GM21717 (cell line): ENCODE data around the gene CNOT2.
A peak's percentile ranks its signal among the peaks of the same experiment; 100 is the strongest.

Experiments used
- ATAC-seq: cut with Tn5 transposase; IDR thresholded peaks from one replicate; pipeline ENCODE4 v1.9.1; 2021; ENCODE audit warnings: mild to moderate bottlenecking, moderate library complexity; ENCODE audit not compliant: unreplicated experiment

Gene CNOT2

DNA sequence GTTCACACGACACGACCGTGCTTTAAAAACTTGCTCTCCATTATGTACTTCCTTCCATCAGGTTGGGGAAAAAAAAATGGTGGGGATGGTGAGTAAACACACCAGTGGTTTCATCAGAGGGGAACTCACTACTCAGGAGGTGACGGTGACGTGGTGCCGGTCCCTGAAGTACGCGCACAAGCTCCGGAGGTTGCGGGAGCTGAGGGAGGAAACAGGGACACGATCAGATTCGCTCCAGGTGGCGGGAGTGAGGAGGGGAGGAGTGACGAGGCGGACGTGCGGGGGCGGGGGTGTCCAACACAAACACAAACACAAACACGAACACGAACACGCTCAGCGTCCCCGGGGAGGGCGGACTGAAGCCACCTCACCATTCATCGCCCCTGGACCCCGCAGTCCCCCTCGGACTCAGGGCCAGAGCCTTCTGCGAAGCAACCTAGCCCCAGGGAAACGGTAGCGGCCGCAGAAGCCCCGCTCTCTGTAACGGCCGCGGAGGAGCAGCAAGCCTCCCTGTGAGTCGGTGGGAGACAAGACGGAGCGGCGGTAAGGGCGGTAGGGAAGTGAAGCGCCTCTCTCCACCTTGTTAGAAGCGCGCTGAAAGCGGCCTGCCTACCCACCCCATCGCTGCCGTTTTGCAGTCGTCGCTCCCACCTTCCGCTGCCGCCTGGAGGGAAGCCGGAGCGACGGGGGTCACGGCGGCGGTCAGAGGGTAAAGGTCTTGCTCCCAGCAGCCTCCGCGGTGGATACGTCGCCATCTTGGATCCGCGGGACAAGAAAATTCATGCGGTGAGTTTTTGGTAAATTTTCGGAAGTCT is at the start of gene CNOT2:
CNOT2 (plus strand) TSS at position 739 of the 815 bp plus-strand sequence. CDS start 34,794 bp downstream, outside the sequence.
- ATAC-seq, result peak; percentile 78

DNA sequence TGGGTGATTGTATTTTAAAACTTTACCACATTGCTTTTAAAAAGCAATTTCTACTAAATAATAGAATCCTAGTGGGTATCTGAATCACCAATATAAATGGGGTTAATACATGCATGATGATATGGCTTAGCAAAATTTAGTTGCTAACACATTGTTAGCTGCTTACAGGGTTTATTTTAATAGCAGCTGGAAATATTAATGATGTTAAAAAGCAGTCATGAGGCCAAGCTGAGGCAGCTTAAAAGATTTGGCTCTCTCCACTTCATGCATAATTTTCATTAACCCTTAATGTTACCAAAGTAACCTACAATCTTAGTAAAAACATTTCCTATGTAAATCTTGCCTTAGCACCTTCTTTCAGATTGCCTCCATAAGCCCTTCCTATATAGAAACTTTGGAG is 49.2 kb upstream of the CNOT2 start:
- ATAC-seq, result no peak

- no peak for ATAC-seq
Measured at GRCh38 chr12:70196811-70197281, 46.4 kb upstream of the CNOT2 start.

GRCh38 chr12:70197345-70197744 is 45.9 kb upstream of the CNOT2 start:
- ATAC-seq, result no peak

GRCh38 chr12:70213707-70214106 is 29.5 kb upstream of the CNOT2 start:
- no peak for ATAC-seq

- ATAC-seq, result no peak
Measured at GRCh38 chr12:70214972-70215617, 28.1 kb upstream of the CNOT2 start.

DNA sequence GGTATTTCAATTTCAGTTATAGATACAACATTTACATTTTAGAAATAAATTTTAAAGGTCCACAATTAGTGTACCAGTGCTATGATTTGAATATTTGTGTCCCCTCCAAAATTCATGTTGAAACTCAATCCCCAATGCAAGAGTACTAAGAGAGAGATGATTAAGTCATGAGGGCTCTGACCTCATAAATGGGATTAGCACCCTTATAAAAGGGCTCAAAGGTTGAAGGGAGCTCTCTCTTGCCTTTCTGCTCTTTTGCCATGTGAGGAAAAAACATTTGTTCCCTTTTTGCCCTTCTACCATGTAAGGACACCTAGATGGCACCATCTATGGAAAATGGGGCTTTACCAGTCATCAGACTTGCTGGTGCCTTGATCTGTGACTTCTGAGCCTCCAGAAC is 25.8 kb upstream of the CNOT2 start:
- ATAC-seq, result no peak

DNA sequence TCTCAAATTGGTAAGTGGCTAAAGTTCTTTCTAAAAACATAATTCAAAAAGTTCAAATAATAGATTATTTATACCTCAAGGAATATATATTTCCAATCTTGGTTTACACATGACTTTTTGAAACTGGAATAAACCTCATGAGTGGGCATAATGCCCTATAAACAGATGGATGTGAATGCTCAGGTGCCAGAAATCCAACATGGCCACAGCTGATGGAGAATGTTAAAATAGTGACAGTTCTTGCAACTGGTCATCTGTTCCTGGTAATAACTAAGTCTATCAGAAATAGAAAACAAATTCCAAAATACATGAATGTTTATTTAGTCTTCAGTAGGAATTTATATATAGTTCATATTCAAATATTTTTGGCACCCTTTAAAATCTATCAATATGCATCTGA is 21.6 kb upstream of the CNOT2 start:
- ATAC-seq, result no peak

- no peak for ATAC-seq
Measured at GRCh38 chr12:70227911-70228310, 15.3 kb upstream of the CNOT2 start.

GRCh38 chr12:70230934-70231606 is 12.2 kb upstream of the CNOT2 start:
- ATAC-seq, result no peak

- no peak for ATAC-seq
Measured at GRCh38 chr12:70236990-70237389, 6.2 kb upstream of the CNOT2 start.

- ATAC-seq, result no peak
Measured at GRCh38 chr12:70240673-70241072, 2.6 kb upstream of the CNOT2 start.

DNA sequence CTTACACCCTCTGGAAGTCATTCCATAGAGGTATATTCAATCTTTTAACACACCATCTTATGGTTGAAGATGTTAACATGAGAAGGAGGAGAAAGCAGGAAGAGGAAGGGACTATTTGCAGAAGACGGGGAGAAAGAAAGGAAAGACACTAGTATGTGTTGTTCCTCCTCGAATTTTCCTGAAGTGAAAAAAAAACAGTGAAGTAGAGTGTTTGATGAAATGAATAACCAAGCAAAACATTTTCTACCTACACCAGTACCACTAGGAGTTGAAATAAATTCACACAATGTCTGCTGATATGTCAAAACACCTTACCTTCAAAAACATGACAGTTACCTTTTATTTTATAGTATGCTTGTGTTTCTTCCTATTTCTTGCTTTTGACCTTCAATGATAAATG is 1.4 kb upstream of the CNOT2 start:
- ATAC-seq, result no peak

GRCh38 chr12:70243510-70244371 is 508 bp downstream of the CNOT2 start:
- ATAC-seq, result peak; percentile 61

- ATAC-seq, result no peak
Measured at GRCh38 chr12:70244409-70244808, 1.2 kb downstream of the CNOT2 start.

DNA sequence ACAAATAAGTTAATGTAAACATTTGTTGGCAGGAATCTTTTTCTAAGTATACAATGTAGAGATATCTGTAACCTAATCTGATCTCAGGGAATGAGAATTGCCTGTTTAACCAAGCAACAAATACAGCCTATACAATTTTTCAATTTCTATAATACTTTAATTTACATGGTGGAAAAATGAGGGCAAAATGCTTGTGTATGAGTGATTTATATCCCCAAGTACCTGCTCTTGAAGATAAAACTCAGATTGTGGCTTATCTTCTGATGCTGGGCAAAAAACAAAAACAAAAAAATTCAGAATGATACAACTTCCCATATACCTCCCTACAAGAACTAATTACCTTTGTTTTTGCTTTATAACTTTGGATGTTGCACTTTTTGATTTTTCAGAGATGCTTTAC is 2.2 kb downstream of the CNOT2 start:
- ATAC-seq, result no peak

GRCh38 chr12:70246580-70246979 is 3.3 kb downstream of the CNOT2 start:
- no peak for ATAC-seq

DNA sequence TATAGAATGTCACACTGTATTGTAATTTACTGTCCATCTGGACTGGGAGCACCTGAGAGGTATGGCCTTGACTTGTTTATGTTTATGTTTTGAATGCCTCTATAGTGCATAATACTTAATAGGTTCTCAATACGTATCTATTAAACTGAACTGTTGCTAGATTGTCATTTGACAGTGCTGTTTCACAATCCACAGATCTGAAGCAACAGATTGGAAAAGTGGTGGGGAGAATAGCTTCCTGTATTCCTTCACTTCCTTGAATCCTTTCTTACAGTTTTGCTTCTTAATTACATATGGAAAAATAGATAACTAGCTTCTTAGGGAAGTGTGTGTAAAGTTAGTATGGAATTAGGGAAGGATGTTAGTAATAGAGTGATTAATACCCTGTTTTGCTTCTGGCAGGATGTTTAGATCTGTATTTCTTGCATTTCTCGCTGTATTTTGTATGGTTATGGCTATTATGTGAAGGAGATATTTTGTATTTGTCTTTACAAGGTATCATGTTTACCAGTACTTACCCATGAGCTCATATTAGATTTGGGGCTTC is 4.5 kb downstream of the CNOT2 start:
- ATAC-seq, result no peak

DNA sequence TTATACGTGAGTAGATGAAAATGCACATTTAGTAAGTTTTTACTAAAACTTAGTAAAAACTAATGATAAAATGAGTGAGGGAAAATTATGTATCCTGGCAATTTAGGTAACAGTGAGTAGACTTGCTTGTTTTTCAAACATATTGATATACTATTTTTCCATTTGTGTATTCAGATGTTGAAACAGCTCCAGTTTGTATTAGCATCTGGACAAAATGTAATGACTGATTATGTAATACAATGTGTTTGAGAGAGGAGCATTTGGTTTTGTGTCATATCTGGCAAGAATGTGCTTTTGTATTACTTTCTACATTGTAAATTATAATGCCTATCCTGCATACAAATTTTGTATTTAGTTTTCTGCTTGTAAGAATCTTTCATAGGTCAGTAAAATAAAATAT is 5.6 kb downstream of the CNOT2 start:
- no peak for ATAC-seq

- no peak for ATAC-seq
Measured at GRCh38 chr12:70249903-70250302, 6.7 kb downstream of the CNOT2 start.

DNA sequence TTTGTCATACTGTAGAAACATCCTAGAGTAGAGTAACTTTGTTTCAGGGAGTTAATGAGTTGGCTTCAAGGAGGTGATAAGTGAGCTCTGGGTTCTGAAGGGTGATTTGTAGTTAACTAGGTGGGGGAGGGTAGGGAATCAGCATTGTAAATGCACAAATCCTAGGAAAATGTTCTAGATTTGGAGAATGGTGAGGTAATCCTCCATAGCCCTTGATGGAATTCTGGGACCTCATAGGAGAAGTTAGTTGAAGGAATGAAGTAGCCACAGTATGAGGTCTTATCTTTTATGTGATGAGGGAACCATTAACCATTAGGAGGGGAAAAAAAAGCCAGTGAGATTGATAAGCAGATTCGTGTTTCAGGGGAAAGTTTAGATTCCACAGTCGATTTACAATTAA is 8.0 kb downstream of the CNOT2 start:
- no peak for ATAC-seq
